Measurements from ENCODE around the gene OMG.

The OMG gene

DNA sequence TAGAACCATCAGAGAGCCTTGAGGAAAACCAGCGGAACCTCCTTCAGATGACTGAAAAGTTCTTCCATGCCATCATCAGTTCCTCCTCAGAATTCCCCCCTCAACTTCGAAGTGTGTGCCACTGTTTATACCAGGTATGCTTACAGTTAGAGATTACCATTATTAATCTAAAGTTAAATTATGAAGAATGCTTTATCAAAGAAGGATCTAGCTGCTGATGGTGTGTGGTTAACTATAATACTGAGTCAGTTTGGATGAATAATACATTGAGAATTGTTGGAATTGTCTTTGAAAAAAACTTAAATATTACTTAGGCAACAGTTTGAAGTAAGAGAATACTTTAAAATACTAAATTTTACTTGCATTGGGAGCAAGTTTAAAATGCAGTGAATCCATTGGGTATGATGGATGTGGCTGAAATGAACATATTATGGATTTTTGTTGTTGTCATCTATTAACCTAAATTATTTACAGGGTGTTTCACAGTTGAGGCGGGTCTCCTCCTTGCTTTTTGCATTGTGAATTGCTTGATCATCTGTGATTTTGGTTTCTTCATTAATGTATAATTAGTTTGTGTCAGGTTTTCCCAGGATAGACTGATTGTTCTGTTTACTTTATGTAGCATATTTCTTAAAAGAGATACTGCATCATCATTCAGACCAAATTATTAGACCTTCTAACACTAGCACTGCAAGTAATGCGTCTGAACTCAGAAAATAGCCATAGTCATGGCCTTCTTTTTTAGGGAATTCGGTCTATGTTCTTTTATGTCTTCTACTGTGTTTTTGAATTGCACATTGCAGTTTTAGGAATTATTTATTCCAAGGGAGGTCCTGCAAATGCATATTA lies 47.8 kb downstream of the OMG start:
- H3K27ac ChIP-seq = no peak overlapping the region
- no peak overlapping the region for H3K4me2 ChIP-seq (ENCODE audit: low read length)
- TF ChIP-seq, protein P1, sequence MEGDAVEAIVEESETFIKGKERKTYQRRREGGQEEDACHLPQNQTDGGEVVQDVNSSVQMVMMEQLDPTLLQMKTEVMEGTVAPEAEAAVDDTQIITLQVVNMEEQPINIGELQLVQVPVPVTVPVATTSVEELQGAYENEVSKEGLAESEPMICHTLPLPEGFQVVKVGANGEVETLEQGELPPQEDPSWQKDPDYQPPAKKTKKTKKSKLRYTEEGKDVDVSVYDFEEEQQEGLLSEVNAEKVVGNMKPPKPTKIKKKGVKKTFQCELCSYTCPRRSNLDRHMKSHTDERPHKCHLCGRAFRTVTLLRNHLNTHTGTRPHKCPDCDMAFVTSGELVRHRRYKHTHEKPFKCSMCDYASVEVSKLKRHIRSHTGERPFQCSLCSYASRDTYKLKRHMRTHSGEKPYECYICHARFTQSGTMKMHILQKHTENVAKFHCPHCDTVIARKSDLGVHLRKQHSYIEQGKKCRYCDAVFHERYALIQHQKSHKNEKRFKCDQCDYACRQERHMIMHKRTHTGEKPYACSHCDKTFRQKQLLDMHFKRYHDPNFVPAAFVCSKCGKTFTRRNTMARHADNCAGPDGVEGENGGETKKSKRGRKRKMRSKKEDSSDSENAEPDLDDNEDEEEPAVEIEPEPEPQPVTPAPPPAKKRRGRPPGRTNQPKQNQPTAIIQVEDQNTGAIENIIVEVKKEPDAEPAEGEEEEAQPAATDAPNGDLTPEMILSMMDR (IDR thresholded peaks at IDR 0.05) = no peak
- no peak overlapping the region for H3K4me3 ChIP-seq (ENCODE audit: low read depth, low read length)
- no peak overlapping the region for H3K9ac ChIP-seq
- no peaks in the 10 kb centered on the region for H3K79me2 ChIP-seq
- H3K27me3 ChIP-seq (ENCODE audit: control insufficient read depth, insufficient read depth, low read length) = no peaks in the 10 kb centered on the region
- no peak overlapping the region for H2AFZ ChIP-seq
- H3K36me3 ChIP-seq (ENCODE audit: control insufficient read depth, insufficient read depth, low read length) = no peaks in the 10 kb centered on the region
- no peaks in the 10 kb centered on the region for H3K9me3 ChIP-seq (ENCODE audit: control insufficient read depth, low read length)
- H3K4me1 ChIP-seq = peaks cover 35% of the 10 kb centered on the region
